UCSD-AML1 (cell line): ENCODE data around the gene ZMYND8.
"Not testable (repeated sequence)": the region's sequence is repeated elsewhere in the genome, so short reads cannot be mapped to it uniquely, and the experiment has no call there.

Experiments
- DNase-seq: peaks from one replicate; lab custom pipeline; 2025; ENCODE audit not compliant: unreplicated experiment; lab: John Stamatoyannopoulos, UW

ZMYND8 gene

DNA sequence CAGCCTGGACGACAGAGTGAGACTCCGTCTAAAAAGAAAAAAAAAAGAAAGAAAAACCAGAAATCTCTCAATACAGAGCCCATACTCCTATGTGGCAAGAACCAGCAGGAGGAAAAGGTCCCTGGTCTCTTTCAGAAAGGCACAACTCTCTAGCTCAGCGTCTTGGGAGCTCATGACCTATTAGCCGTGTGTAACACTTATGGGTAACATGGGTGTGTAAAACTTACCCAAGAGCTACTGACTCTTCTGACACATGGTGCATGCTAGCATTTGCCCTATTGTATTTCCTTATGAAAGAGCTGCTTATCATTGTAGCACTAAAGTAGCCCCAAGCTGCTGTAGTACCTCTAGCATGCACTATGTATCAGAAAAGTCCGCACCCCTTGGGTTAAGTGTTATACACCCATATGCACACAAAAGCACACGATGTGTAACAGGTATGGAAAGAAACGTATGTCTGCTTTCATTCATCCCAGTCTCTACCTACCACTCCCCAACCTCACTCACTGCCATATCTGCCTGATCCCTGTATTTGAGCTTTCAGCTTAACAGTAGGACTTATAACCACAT lies 85.4 kb downstream of the ZMYND8 start:
- DNase-seq, result no peak

DNA sequence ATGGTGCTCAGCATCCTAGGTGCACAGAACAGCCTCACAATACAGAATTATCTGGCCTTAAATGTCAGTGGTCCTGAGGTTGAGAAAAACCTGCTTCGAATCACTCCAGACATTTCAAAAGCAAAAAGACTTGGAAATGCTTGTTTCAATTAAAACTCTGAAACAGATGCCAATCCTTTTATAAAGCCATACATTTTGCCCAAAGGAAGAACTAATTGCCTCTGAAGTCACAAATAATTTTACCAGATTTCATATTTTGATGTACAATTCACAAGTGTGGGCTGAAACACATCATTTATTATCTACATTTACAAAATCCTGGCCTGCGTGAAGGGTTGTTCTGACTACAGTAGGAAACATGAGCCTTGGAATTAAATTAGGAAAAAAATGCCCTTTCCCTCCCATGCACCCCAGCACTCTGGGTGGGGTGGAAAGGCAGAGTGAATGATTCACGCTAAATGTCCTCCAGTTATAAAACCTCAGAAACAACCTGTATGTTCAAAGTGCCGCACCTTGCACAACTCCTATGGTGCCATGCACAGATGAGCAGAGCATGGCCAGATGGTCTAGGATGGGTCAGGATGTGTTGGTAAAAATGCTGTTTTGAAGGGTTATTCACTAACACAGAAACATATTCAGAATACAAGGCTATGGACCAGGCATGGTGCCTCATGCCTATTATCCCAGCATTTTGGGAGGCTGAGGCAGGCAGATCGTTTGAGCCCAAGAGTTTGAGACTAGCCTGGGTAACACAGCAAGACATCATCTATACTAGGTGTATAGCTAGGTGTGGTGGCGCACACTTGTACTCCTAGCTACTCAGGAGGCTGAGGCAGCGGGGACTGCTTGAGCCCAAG lies 87.0 kb downstream of the ZMYND8 start:
- DNase-seq, result no peak

GRCh38 chr20:47267621-47268020 lies 88.9 kb downstream of the ZMYND8 start:
- no peak for DNase-seq

- no peak for DNase-seq
These were observed 89.5 kb downstream of the ZMYND8 start for GRCh38 chr20:47266847-47267515.

- no peak for DNase-seq
These were observed 90.5 kb downstream of the ZMYND8 start for GRCh38 chr20:47265984-47266383.

DNA sequence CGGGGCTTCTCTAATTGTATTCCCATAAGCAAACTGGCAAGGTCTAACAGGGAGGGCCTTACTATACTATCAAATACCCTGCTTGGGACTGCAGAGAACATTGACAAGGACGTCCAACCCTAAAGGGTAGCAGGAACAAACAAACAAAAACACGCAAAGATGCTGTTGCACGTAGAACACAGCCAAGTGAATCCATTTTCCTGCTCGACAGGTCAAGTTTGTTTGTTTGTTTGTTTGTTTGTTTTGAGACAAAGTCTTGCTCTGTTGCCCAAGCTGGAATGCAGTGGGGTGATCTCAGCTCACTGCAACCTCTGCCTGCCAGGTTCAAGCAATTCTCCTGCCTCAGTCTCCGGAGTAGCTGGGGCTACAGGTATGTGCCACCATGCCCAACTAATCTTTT lies 91.3 kb downstream of the ZMYND8 start:
- no peak for DNase-seq

DNA sequence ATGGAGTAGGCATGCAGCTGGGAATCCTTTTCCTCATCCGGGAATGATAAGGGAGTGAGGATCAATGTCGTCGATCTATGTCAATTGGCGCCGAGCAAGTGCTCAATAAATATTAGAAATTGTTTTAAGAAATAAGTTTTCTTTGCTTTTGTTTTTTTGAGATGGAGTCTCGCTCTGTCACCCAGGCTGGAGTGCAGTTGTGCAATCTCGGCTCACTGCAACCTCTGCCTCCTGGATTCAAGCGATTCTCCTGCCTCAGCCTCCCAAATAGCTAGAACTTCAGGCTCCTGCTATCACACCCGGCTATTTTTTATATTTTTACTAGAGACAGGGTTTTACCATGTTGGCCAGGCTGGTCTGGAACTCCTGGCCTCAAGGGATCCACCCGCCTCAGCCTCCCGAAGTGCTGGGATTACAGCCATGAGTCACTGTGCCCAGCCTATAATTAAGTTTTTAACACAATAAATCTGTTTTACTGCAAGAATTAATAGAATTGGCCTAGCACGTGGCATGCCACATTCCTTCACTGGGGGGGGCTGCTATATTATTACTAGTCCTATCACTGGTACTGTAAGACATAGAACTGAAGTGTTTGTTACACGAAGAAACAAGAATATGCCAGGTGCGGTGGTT lies 92.2 kb downstream of the ZMYND8 start:
- DNase-seq, result not testable (repeated sequence)

DNA sequence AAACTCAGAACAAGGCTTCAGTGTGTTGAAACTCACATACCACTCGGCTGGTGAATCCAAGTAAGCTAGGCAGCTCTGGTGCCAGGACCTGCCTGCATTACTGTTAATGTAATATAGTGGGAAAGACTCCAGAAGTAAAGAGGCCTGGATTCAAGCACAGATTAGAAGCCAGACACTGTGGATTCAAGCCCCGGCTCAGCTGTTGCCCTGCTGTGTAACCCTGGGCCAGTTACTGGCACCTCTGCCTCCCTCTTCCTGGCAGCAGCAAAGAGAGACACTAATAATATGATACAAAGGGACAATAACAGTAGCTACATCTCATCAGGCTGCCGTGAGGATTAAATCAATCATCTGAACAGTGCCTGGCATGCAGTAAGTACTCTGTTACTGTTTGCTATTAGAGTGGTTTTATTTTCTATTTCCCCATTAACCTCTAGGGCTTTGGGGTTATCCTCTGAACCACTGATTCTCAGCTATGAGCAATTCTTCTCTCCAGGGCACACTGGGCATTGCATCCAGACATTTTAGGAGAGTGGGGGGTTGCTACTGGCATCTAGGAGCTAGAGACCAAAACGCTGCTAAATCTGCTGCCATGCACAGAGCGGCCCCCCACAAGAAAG lies 92.9 kb downstream of the ZMYND8 start:
- DNase-seq, result no peak

- no peak for DNase-seq
These were observed 93.4 kb downstream of the ZMYND8 start for GRCh38 chr20:47263080-47263464.

- DNase-seq, result no peak
These were observed 94.0 kb downstream of the ZMYND8 start for GRCh38 chr20:47262365-47263013.

GRCh38 chr20:47262008-47262364 lies 94.5 kb downstream of the ZMYND8 start:
- no peak for DNase-seq

DNA sequence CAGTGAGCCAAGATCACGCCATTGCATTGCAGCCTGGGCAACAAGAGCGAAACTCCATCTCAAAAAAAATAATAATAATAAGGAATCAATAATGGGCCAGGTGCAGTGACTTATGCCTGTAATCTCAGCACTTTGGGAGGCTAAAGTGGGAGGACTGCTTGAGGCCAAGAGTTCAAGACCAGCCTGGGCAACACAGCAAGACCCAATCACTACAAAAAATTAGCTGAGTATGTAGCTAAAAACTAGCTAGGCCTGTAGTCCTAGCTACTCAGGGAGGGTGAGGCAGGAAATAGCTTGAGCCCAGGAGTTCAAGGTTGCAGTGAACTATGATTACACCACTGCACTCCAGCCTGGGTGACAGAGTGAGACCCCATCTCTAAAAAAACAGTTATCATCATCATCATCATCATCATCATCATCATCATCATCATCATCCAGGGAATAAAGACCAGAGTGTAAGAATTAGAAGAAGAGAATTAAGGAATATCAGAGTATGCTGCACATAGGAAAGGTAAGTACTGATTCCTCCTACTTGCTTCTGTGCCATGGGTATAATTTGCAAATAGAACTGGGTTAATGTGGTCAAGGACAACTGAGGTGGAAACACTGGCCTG lies 95.2 kb downstream of the ZMYND8 start:
- not testable (repeated sequence) for DNase-seq

GRCh38 chr20:47260540-47261126 lies 95.9 kb downstream of the ZMYND8 start:
- DNase-seq, result not testable (repeated sequence)

- peak; percentile 54 for DNase-seq
These were observed 97.5 kb downstream of the ZMYND8 start for GRCh38 chr20:47258745-47259695.

GRCh38 chr20:47257771-47258170 lies 98.7 kb downstream of the ZMYND8 start:
- DNase-seq, result no peak

- DNase-seq, result no peak
These were observed 99.2 kb downstream of the ZMYND8 start for GRCh38 chr20:47257256-47257655.

DNA sequence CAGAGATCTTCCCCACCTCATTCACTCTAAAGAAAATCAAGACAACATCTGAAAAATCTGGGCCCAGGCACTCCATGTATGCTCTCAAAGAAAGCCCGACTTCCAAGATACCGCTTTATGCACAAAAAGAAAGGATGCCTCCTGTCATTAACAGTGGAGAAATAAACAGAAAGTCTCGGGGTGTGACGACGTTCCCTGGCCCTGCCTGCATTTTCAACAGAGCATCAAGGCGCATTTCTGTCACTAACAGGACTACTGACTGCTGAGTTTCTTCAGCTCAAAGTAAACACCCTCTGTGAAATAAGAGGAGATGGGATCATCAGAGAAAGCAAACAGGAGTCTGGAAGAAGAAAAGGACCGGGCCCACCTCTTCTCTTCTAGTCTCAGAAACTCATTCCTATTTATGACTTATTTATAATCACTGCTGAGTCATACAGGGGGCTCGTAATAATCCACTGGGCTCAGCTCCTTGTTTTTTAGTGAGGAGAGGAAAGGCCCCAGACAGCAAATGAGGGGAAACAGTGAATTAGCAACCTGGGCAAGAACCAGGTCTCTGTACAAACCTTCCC lies 99.7 kb downstream of the ZMYND8 start:
- no peak for DNase-seq

GRCh38 chr20:47253872-47254271 lies 102.6 kb downstream of the ZMYND8 start:
- DNase-seq, result no peak
